MM.1S (cell line): ENCODE results near the gene ARPP19.

Experiments
- EZH2 ChIP-seq: fragments of 300-600 bp; sonication (generic); optimal IDR thresholded peaks from 2 replicates; pipeline ENCODE3; 2017; ENCODE audit warnings: low read depth, mild to moderate bottlenecking, antibody characterized with exemption, low read length, mixed read lengths
- TF ChIP-seq, protein P1 (sequence below): fragments of 300-600 bp; sonication (generic); IDR thresholded peaks from 2 replicates; pipeline ENCODE4 v1.5.1; 2016; ENCODE audit warnings: antibody characterized with exemption, low read length, mixed read lengths

DNA sequence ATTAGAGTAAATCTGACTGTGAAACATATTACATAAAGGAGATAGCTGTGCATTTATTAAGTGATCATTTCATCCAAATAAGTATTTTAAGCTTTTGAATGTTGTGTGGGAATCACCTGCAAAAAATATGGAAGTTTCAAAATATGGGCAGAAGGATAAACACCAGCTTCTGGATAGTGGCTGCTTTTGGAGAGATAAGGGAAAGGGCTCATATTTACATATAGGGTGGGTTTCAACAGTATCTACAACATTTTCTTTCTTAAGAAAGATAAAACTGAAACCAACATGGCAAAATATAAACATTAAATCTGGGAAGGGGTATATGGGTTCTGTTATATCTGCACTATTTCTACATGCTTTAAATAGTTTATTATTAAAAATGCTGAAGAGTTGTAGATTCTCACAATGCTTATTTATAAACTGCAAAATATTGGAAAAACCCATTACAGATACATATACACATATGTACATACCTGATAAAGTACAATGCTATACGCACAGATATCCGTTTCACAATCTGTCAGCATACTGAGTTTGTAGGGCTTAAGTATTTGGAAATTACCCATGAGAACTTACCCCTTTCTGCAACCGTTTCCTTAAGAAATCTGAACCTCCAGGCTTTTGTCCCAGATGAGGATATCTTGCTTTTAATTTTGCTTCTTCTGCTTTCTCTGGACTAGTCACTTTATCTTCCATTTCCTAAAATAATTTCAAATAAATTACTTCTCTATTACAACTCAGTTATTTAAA is 12.1 kb downstream of the ARPP19 start:
- TF ChIP-seq, protein P1, sequence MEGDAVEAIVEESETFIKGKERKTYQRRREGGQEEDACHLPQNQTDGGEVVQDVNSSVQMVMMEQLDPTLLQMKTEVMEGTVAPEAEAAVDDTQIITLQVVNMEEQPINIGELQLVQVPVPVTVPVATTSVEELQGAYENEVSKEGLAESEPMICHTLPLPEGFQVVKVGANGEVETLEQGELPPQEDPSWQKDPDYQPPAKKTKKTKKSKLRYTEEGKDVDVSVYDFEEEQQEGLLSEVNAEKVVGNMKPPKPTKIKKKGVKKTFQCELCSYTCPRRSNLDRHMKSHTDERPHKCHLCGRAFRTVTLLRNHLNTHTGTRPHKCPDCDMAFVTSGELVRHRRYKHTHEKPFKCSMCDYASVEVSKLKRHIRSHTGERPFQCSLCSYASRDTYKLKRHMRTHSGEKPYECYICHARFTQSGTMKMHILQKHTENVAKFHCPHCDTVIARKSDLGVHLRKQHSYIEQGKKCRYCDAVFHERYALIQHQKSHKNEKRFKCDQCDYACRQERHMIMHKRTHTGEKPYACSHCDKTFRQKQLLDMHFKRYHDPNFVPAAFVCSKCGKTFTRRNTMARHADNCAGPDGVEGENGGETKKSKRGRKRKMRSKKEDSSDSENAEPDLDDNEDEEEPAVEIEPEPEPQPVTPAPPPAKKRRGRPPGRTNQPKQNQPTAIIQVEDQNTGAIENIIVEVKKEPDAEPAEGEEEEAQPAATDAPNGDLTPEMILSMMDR = no peak
- TF ChIP-seq EZH2 = no peak
